ENCODE measurements around the gene ZNF771.
"Not testable (repeated sequence)": the region's sequence is repeated elsewhere in the genome, so short reads cannot be mapped to it uniquely, and the experiment has no call there.

ZNF771 gene

GRCh38 chr16:30376461-30376902 is 30.9 kb upstream of the ZNF771 start:
- DNase-seq, result no peak

- DNase-seq, result no peak
Measured at GRCh38 chr16:30377050-30377811, 30.2 kb upstream of the ZNF771 start.

- DNase-seq, result peak; percentile 78 to 86
Measured at GRCh38 chr16:30377812-30378235, 29.6 kb upstream of the ZNF771 start.

GRCh38 chr16:30378236-30379157 is 28.9 kb upstream of the ZNF771 start:
- peak; percentile 90 to 99 for DNase-seq

GRCh38 chr16:30379158-30379783 is 28.1 kb upstream of the ZNF771 start:
- no peak for DNase-seq

DNA sequence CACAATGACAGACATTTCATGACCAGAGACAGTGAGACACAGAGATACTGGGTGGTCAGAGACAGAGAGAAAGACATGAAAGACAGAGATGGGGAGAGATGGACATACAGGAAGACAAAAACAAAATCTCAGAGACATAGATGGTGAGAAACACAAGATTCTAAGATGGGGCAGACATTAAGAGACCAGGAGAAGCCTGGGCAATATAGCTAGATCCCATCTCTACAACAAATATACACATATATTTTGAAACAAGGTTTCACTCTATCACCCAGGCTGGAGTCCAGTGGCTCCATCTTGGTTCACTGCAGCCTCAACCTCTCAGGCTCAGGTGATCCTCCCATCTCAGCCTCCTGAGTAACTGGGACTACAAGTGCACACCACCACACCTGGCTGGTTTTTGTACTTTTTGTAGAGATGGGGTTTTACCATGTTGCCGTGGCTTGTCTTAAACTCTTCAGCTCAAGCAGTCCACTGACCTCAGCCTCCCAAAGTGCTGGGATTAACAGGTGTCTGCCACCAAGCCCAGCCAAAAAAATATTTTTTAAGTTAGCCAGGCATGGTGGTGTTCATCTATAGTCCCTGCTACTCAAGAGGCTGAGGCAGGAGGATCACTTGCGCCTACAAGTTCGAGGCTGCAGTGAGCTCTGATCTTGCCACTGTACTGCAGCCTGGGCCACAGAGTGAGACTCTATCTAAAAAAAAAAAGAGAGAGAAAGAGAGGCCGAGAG is 27.2 kb upstream of the ZNF771 start:
- no peak for DNase-seq

DNA sequence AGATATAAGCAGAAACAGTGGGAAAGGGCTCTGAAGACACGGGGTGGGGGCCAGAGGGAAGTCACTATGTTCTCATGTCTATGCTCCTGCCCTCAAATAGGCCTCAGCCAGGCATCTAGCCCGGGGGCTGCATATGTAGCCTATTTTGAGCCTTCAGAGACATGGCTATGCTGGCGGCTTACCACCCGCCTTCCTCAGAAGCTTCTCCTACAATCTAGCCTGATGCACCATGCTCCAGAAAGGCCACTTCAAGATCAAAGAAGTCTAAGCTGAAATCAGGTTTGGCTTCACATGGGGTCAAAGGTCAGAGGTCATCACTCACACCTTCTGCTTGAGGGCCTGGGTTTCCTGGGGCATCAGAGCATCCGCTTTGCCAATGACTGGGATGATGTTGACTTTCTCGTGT is 26.6 kb upstream of the ZNF771 start:
- DNase-seq, result no peak

DNA sequence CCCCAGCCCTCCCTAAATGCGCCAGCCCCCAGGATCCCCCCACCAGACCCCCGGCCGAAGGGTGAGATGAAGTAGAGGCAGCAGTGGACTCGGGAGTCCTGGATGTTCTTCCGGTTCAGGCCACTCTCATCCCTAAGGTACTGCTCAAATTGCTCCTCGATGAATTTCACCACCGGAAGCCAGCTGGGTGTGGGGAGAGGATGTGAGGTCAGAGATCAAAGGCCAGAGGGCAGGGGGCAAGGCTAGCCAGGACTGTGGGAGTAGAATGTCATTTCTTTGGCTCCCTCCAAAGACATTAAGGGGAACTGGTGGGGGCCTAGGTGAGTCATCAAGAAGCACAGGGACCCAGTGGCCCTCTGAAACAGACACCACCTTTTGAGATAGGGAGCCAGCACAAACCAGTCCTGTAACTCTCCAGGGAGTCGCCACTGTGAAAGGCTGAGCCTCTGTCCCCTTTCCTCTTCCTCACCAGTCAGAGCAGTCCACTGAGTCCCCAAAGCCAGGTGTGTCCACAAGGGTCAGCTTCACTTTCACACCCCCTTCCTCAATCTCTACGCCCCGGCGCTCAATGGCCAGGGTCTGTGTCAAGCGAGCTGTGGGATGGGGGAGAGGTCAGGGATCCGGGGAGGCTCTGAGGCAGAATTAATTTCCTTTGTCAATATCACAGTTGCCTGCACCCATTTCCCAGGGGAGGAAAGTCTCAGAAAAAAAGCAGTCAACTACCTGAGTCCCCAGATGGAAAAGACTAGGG is 25.9 kb upstream of the ZNF771 start:
- DNase-seq, result no peak

- DNase-seq, result no peak
Measured at GRCh38 chr16:30382111-30382881, 25.1 kb upstream of the ZNF771 start, which contains the start of gene SEPTIN1. Gene SEPTIN1, minus strand, starts transcription at chr16:30382561. Its CDS starts 19 bp downstream, at chr16:30382542.

- DNase-seq, result no peak
Measured at GRCh38 chr16:30383521-30383920, 23.9 kb upstream of the ZNF771 start.

DNA sequence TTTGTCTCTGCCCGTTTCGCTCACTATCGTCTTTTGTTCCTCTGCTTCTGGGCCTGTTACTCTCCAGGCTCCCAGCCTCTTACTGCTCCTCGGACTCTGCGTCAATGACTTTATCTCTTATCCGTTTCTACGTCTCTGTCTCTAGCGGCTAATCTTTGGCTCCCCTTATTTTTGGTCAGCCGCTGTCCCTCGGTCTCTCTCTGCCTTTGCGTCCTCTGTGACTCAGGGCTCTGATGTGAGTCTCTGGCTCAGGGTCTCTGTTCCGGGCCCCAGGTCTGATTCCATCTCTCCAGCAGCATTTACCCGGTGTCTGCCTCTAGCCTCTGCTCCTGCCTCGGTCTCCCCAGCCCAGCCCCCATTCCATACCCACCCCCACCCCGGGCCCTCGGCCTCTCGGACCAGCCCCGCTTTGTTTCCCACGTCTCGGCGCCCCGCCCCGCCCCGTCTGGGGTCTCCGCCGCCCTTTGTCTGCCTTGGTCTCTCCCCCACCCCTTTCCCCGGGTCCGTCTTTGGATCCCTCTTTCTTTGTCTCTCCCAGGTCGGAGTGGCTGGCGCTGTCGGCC is 12.7 kb upstream of the ZNF771 start:
- peak in 1 of 2 experiments; percentile 49 for DNase-seq

GRCh38 chr16:30395155-30395991 is 12.0 kb upstream of the ZNF771 start, which contains the start of gene ZNF48:
Gene ZNF48, plus strand, starts transcription at chr16:30395420. Its CDS starts 375 bp downstream, at chr16:30395795.
- DNase-seq, result peak; percentile 81 to 97

DNA sequence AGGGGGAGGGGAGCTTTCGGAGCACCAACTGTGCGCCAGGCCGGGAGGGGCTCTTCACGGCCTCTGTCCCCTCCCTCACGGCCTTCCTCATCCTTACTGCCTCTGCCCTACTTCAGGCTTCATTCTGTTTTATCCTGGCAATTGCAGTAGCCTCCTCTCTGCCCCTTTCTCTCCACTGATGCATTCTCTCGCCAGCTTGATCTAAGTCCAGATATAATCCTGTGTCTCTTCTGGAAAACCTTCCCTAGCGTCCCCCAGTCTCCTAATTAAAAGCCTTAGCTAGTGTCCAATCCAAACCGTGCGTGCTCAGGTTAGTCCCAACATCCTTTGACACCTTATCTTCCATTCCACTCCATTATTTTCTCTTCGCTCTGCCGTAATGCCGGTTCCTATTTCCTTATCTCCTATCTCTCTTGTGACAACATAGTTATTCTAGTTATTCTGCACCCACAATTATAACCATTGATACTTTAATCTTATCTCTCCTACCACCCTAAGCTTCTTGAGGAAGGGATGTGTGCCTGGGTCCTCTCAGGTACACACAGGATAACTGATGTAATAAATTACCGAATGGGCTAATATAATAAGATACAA is 11.3 kb upstream of the ZNF771 start:
- DNase-seq, result peak; percentile 22 to 46

- not testable (repeated sequence) for DNase-seq
Measured at GRCh38 chr16:30396627-30397026, 10.8 kb upstream of the ZNF771 start.

DNA sequence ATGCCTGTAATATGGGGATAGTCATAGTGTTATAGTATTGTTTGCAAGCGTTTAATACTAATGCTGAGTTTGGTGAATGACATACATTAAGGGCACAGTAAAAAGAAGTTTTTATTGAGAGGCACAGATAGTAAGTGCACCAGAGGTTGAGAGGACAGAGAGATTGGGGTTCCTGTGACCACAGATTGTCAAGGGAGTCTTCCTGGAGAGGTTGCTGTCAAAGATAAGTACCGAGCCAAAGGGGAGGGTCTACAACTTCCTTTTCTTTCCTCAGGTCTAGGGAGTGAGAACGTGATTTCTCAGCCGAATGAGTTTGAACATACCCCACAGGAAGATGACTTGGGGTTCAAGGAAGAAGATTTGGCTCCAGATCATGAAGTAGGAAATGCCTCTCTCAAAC is 10.3 kb upstream of the ZNF771 start:
- DNase-seq, result no peak

- DNase-seq, result no peak
Measured at GRCh38 chr16:30397776-30398660, 9.4 kb upstream of the ZNF771 start.

GRCh38 chr16:30398661-30399434 is 8.6 kb upstream of the ZNF771 start:
- DNase-seq, result no peak
